Measurements from ENCODE around the gene ANKRD33B. TPM values are rescaled to one million over a fixed set of nuclear protein-coding genes. Genes with fewer than 3 reads are reported as not detected.

The ANKRD33B gene
- total and polyA plus RNA-seq, 9 of the 15 experiments (the other 6 are each of a cell fraction or from before 2014, with no cell fraction given) = 0.10 to 1.7 (median 0.40) TPM

GRCh38 chr5:10536511-10536910 lies 27.4 kb upstream of the ANKRD33B start (continued):
- peak; percentile 1; the same call in 1 of the 2 replicates for TF ChIP-seq ZFX (CRISPR knock-in tag; IDR thresholded peaks at IDR 0.05)

GRCh38 chr5:10536931-10537579 lies 26.8 kb upstream of the ANKRD33B start:
- Histone ChIP-seq H4K20me1 (replicated peaks; ENCODE audit: control insufficient read depth, insufficient read depth, low read length) (0 out of 2 replicates have a peak, but pooled peaks cover 3% of the 10 kb centered on the region), H3K4me3 (no peak overlapping the region), H3K9ac (ENCODE audit: insufficient read depth in 1 of 2, low read depth in 2 of 2, low read length in 2 of 2) (no peak overlapping the region), H3K9me3 (replicated peaks; ENCODE audit: control insufficient read depth, insufficient read depth, low read depth, low read length) (no peaks in the 10 kb centered on the region), H3K27ac (ENCODE audit: extremely low read depth, low read depth, low read length) (no peak overlapping the region), H3K4me2 (ENCODE audit: insufficient read depth, low read length) (peak overlapping the region; percentile 60), H2AFZ (ENCODE audit: low read depth, low read length) (no peak overlapping the region), H3K4me1 (replicated peaks in 1 of 2; ENCODE audit: control insufficient read depth in 2 of 2, insufficient read depth in 2 of 2, low read length in 2 of 2) (peaks cover 13 to 22% of the 10 kb centered on the region in 2 experiments), H3K36me3 (ENCODE audit: control insufficient read depth, insufficient read depth, low read length) (no peaks in the 10 kb centered on the region), H3K79me2 (ENCODE audit: control insufficient read depth, insufficient read depth, low read length) (no peaks in the 10 kb centered on the region), H3K9me1 (ENCODE audit: control insufficient read depth, insufficient read depth, low read length) (peaks cover 3% of the 10 kb centered on the region), H3K27me3 (ENCODE audit: control insufficient read depth in 2 of 2, insufficient read depth in 2 of 2, low read length in 2 of 2) (peaks cover 14 to 57% of the 10 kb centered on the region in 2 experiments; a peak in 4 of 5 replicates)
- under 1% methylated on average over 13 of the region's 13 CpGs for WGBS (ENCODE audit: insufficient coverage, low coverage, missing lambda C conversion rate)
- in situ Hi-C loops (cut with MboI) (no loop called here), intact Hi-C loops (cut with micrococcal nuclease) (no loop called here)
- FAIRE-seq (peak; percentile 46), DNase-seq (ENCODE audit: extremely low read depth in 1 of 4, low spot score in 3 of 4) (peak in 2 of 4 experiments; percentile 28 to 48), ATAC-seq (peak; percentile 75)
- no TSS peak for BruUV-seq (replicated peaks)
- POLR2A ChIA-PET = interaction anchor here (0.7 to 0.8 kb wide), 2 partner anchors 23 to 35 kb away, joined by 3 to 4 read pairs; no protein-coding TSS in a partner anchor
- CTCF ChIA-PET (ENCODE audit: low intra/inter-chr PET ratio) = no interaction called here
- no peak for TF ChIP-seq ATF1 (CRISPR knock-in tag; IDR thresholded peaks at IDR 0.05)
- TF ChIP-seq ATF1 (tag; IDR thresholded peaks at IDR 0.05) = peak; percentile 65
- TF ChIP-seq PCBP2 (IDR thresholded peaks at IDR 0.05; ENCODE audit: low read depth, low read length, poor library complexity, severe bottlenecking) = no peak
- peak; percentile 62; the same call in 1 of the 2 replicates for TF ChIP-seq FOXK1 (CRISPR knock-in tag; IDR thresholded peaks at IDR 0.05; ENCODE audit: borderline replicate concordance)
- no peak for TF ChIP-seq HIVEP1 (CRISPR knock-in tag; IDR thresholded peaks at IDR 0.05)
- TF ChIP-seq CBFA2T3 (IDR thresholded peaks at IDR 0.05) = peak; percentile 34
- TF ChIP-seq NCOR1 (IDR thresholded peaks at IDR 0.05) = no peak
- TF ChIP-seq, protein P1, sequence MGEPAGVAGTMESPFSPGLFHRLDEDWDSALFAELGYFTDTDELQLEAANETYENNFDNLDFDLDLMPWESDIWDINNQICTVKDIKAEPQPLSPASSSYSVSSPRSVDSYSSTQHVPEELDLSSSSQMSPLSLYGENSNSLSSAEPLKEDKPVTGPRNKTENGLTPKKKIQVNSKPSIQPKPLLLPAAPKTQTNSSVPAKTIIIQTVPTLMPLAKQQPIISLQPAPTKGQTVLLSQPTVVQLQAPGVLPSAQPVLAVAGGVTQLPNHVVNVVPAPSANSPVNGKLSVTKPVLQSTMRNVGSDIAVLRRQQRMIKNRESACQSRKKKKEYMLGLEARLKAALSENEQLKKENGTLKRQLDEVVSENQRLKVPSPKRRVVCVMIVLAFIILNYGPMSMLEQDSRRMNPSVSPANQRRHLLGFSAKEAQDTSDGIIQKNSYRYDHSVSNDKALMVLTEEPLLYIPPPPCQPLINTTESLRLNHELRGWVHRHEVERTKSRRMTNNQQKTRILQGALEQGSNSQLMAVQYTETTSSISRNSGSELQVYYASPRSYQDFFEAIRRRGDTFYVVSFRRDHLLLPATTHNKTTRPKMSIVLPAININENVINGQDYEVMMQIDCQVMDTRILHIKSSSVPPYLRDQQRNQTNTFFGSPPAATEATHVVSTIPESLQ (CRISPR knock-in tag; IDR thresholded peaks at IDR 0.05) = no peak
- TF ChIP-seq ZNF583 (CRISPR knock-in tag; IDR thresholded peaks at IDR 0.05) = 0 out of 2 replicates have a peak, but pooled peaks have one; percentile 54
- TF ChIP-seq PHB (CRISPR knock-in tag; IDR thresholded peaks at IDR 0.05) = 0 out of 2 replicates have a peak, but pooled peaks have one; percentile 54
- TF ChIP-seq L3MBTL2 (IDR thresholded peaks at IDR 0.05) = peak; percentile 71; the same call in 1 of the 2 replicates
- no peak for TF ChIP-seq GMEB1 (CRISPR knock-in tag; IDR thresholded peaks at IDR 0.05)
- 0 out of 2 replicates have a peak, but pooled peaks have one; percentile 38 for TF ChIP-seq DIDO1 (tag; IDR thresholded peaks at IDR 0.05; ENCODE audit: low read depth)
- TF ChIP-seq ZC3H11A (IDR thresholded peaks at IDR 0.05; ENCODE audit: low read depth, low read length) = no peak
- TF ChIP-seq TCF3 (CRISPR knock-in tag; IDR thresholded peaks at IDR 0.05) = peak; percentile 50
- TF ChIP-seq SMAD1 (IDR thresholded peaks at IDR 0.05; ENCODE audit: low read depth, low read length, partially characterized antibody) = peak; percentile 76
- TF ChIP-seq CEBPB (tag; IDR thresholded peaks at IDR 0.05) = peak; percentile 63
- TF ChIP-seq SRF (CRISPR knock-in tag; IDR thresholded peaks at IDR 0.05) = peak in 1 of 2 experiments; percentile 87; a peak in 2 of 4 replicates
- TF ChIP-seq ZNF174 (CRISPR knock-in tag; IDR thresholded peaks at IDR 0.05) = no peak

All from K562 (cell line).